Stimulated activated memory B cell treated with anti-CD40 and anti-IgM and Interleukin-4, amounts not matched to agents 10 μg/mL and 1 μg/mL and 100 μg/mL, for 72 hours (primary cell): ENCODE data around the gene DPCD.

ENCODE experiments used
- ATAC-seq: fragments of 150-1000 bp; cut with Tn5 transposase; 2 replicates; pipeline ENCODE4 v1.10.0; 2021
- H3K27ac Mint-ChIP-seq: one replicate; pipeline ENCODE4 v1.8.0; 2022; ENCODE audit warnings: mild to moderate bottlenecking, mixed read lengths
- H3K27me3 Mint-ChIP-seq: one replicate; pipeline ENCODE4 v1.8.0; 2022; ENCODE audit warnings: mixed read lengths
- H3K36me3 Mint-ChIP-seq: one replicate; pipeline ENCODE4 v1.8.0; 2022; ENCODE audit warnings: mixed read lengths
- H3K4me1 Mint-ChIP-seq: one replicate; pipeline ENCODE4 v1.8.0; 2022; ENCODE audit warnings: mixed read lengths
- H3K4me3 Mint-ChIP-seq: one replicate; pipeline ENCODE4 v1.8.0; 2022; ENCODE audit warnings: mild to moderate bottlenecking, moderate library complexity, mixed read lengths
- H3K9me3 Mint-ChIP-seq: one replicate; pipeline ENCODE4 v1.8.0; 2022; ENCODE audit warnings: mixed read lengths

DPCD gene

GRCh38 chr10:101646364-101646763 lies 58.2 kb downstream of the DPCD start:
- peaks cover 6% of the 10 kb centered on the region for H3K4me1 Mint-ChIP-seq
- no peak overlapping the region for H3K27ac Mint-ChIP-seq
- ATAC-seq: no peak
- peaks cover 51% of the 10 kb centered on the region for H3K36me3 Mint-ChIP-seq
- no peaks in the 10 kb centered on the region for H3K9me3 Mint-ChIP-seq
- H3K27me3 Mint-ChIP-seq: no peaks in the 10 kb centered on the region
- no peak overlapping the region for H3K4me3 Mint-ChIP-seq

- H3K36me3 Mint-ChIP-seq: peaks cover 46% of the 10 kb centered on the region
- H3K9me3 Mint-ChIP-seq: no peaks in the 10 kb centered on the region
- H3K4me1 Mint-ChIP-seq: peaks cover 6% of the 10 kb centered on the region
- no peaks in the 10 kb centered on the region for H3K27me3 Mint-ChIP-seq
- H3K4me3 Mint-ChIP-seq: no peak overlapping the region
- no peak overlapping the region for H3K27ac Mint-ChIP-seq
- ATAC-seq: no peak
Measured at GRCh38 chr10:101647255-101647654, 59.1 kb downstream of the DPCD start.

- no peaks in the 10 kb centered on the region for H3K9me3 Mint-ChIP-seq
- peaks cover 41% of the 10 kb centered on the region for H3K36me3 Mint-ChIP-seq
- peaks cover 6% of the 10 kb centered on the region for H3K4me1 Mint-ChIP-seq
- H3K4me3 Mint-ChIP-seq: no peak overlapping the region
- H3K27me3 Mint-ChIP-seq: no peaks in the 10 kb centered on the region
- no peak for ATAC-seq
- peak overlapping the region; percentile 70 for H3K27ac Mint-ChIP-seq
Measured at GRCh38 chr10:101649525-101650085, 61.5 kb downstream of the DPCD start.

- no peaks in the 10 kb centered on the region for H3K27me3 Mint-ChIP-seq
- H3K27ac Mint-ChIP-seq: no peak overlapping the region
- peaks cover 40% of the 10 kb centered on the region for H3K36me3 Mint-ChIP-seq
- no peaks in the 10 kb centered on the region for H3K4me1 Mint-ChIP-seq
- H3K9me3 Mint-ChIP-seq: no peaks in the 10 kb centered on the region
- H3K4me3 Mint-ChIP-seq: no peak overlapping the region
- ATAC-seq: no peak
Measured at GRCh38 chr10:101650863-101651262, 62.7 kb downstream of the DPCD start.

DNA sequence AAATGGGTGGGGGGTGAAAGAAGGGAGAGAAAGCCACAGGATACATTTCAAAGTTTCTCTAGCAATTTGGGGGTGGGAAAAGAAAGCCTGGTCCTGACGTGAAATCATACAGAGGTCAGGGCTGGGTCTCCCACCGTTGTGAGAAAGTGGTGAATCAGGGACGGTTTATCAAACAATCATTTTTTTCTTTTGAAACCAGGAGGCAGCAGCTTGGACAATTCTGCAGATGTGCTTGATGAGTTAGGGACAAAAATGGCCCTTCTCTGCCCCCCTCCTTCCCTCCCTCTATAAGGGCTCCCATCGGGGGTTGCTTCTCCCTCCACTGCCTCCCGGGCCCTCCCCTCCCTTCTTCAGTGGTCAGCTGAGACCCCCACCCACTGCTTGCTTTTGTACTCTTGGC lies 63.2 kb downstream of the DPCD start:
- no peak for ATAC-seq
- Mint-ChIP-seq H3K36me3 (peaks cover 45% of the 10 kb centered on the region), H3K4me3 (no peak overlapping the region), H3K27ac (no peak overlapping the region), H3K4me1 (no peaks in the 10 kb centered on the region), H3K9me3 (no peaks in the 10 kb centered on the region), H3K27me3 (no peaks in the 10 kb centered on the region)

- H3K27ac Mint-ChIP-seq: no peak overlapping the region
Measured at GRCh38 chr10:101653536-101653935, 65.4 kb downstream of the DPCD start.

DNA sequence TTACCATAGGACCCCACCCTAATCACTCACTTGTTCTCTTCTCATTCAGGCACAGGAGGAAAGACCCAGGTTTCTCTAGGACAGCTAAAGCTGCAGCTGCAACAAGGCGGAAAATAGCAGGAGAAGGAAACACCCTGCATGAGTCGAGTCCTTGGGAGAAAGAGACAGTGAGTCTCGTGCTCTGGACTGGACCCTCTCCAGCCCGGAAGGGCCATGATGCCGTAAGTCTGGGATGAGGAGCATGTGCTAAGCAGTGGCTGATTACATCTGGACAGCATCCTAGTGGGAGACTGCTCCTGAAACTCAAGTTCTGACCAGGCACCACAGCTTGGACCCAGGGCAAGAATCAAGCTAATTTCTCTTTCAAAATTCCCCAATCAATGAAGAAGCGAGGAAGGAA lies 67.4 kb downstream of the DPCD start:
- H3K36me3 Mint-ChIP-seq: peaks cover 44% of the 10 kb centered on the region
- no peak for ATAC-seq
- no peak overlapping the region for H3K27ac Mint-ChIP-seq

More at GRCh38 chr10:101653536-101653935, 65.4 kb downstream of the DPCD start:
- Mint-ChIP-seq H3K4me1 (no peaks in the 10 kb centered on the region), H3K9me3 (no peaks in the 10 kb centered on the region), H3K4me3 (no peak overlapping the region), H3K36me3 (peaks cover 48% of the 10 kb centered on the region), H3K27me3 (no peaks in the 10 kb centered on the region)
- ATAC-seq: no peak

GRCh38 chr10:101656890-101657289 lies 68.8 kb downstream of the DPCD start:
- Mint-ChIP-seq H3K36me3 (peaks cover 52% of the 10 kb centered on the region), H3K9me3 (no peaks in the 10 kb centered on the region), H3K4me1 (no peaks in the 10 kb centered on the region), H3K27ac (no peak overlapping the region), H3K27me3 (no peaks in the 10 kb centered on the region), H3K4me3 (no peak overlapping the region)
- no peak for ATAC-seq

More for the DNA sequence above, 67.4 kb downstream of the DPCD start:
- Mint-ChIP-seq H3K27me3 (no peaks in the 10 kb centered on the region), H3K4me1 (no peaks in the 10 kb centered on the region), H3K4me3 (no peak overlapping the region), H3K9me3 (no peaks in the 10 kb centered on the region)

- Mint-ChIP-seq H3K9me3 (no peaks in the 10 kb centered on the region), H3K27ac (no peak overlapping the region), H3K4me1 (no peaks in the 10 kb centered on the region), H3K36me3 (peaks cover 72% of the 10 kb centered on the region), H3K4me3 (no peak overlapping the region), H3K27me3 (no peaks in the 10 kb centered on the region)
- no peak for ATAC-seq
Measured at GRCh38 chr10:101658975-101659374, 70.9 kb downstream of the DPCD start.
